Colonic mucosa (tissue), 4 donors: ENCODE results near the gene PPIH. TPM values are rescaled to one million over a fixed set of nuclear protein-coding genes. Genes with fewer than 3 reads are reported as not detected.
A peak's percentile ranks its signal among the peaks of the same experiment; 100 is the strongest.

Source experiments
- DNase-seq: peaks from one replicate; pipeline ENCODE4 v3.0.0-alpha.2; 2020
- H3K27ac ChIP-seq: fragments of 200-600 bp; one replicate; pipeline ENCODE4 v1.8.0; 2021
- H3K27me3 ChIP-seq: fragments of 200-600 bp; one replicate; pipeline ENCODE4 v1.8.0; 2021
- H3K36me3 ChIP-seq: fragments of 200-600 bp; one replicate; pipeline ENCODE4 v1.8.0; 2021
- H3K4me1 ChIP-seq: fragments of 200-600 bp; one replicate; pipeline ENCODE4 v1.8.0; 2021; ENCODE audit warnings: mild to moderate bottlenecking
- H3K4me3 ChIP-seq: fragments of 200-600 bp; one replicate; pipeline ENCODE4 v1.8.0; 2021
- H3K9ac ChIP-seq, 2 donors: one replicate each; pipeline ENCODE4 v1.7.0; 2013; ENCODE audit warnings: control low read depth in 2 of 2, low read depth in 2 of 2, low read length in 2 of 2
- H3K9me3 ChIP-seq: fragments of 200-600 bp; one replicate; pipeline ENCODE4 v1.8.0; 2021
- CTCF ChIP-seq: fragments of 200-600 bp; IDR thresholded peaks from one replicate; pipeline ENCODE4 v1.8.0; 2022; ENCODE audit warnings: antibody characterized with exemption, mild to moderate bottlenecking
- intact Hi-C: fragments of 100-400 bp; cut with DNase I; formaldehyde crosslinking; loops from one replicate; pipeline ENCODE4 v1.14.1; 2022
- total RNA-seq, 2 donors: library from RNA; stranded (reverse); fragmentation: NEBNext Ultra II Directional in 1 of 2; extraction: Animal tissue kit (Norgen Biotek cat#: 25700) in 1 of 2; gene quantifications; one replicate each; pipeline ENCODE4 v1.2.1, GENCODE V29; 2021
- donor health status: healthy.
- donor health status: DM: no; HTN: no; CAD: no.
- donor health status: DM: no; HTN: no; CAD: no.

The PPIH gene
- total RNA-seq, 2 donors from 2014 or later, result 35.0 to 70.8 TPM

GRCh38 chr1:42691157-42691498, 32.9 kb downstream of the PPIH start:
- H3K4me3 ChIP-seq, result no peak overlapping the region
- intact Hi-C loops, result no loop called here
- no peak overlapping the region for H3K9ac ChIP-seq
- no peaks in the 10 kb centered on the region for H3K27me3 ChIP-seq
- H3K9me3 ChIP-seq, result no peaks in the 10 kb centered on the region
- no peak for DNase-seq
- peak overlapping the region; percentile 84 for H3K27ac ChIP-seq
- no peaks in the 10 kb centered on the region for H3K36me3 ChIP-seq
- peaks cover 25% of the 10 kb centered on the region for H3K4me1 ChIP-seq
- no peak for TF ChIP-seq CTCF

- peak overlapping the region in 1 of 2 donors; percentile 66 for H3K9ac ChIP-seq
- peaks cover 16% of the 10 kb centered on the region for H3K4me1 ChIP-seq
- no peak for TF ChIP-seq CTCF
- H3K9me3 ChIP-seq, result no peaks in the 10 kb centered on the region
- peak overlapping the region; percentile 84 for H3K27ac ChIP-seq
- no peaks in the 10 kb centered on the region for H3K27me3 ChIP-seq
- H3K4me3 ChIP-seq, result no peak overlapping the region
- peak; percentile 64 for DNase-seq
- intact Hi-C loops, result no loop called here
- peaks cover 6% of the 10 kb centered on the region for H3K36me3 ChIP-seq
These were observed 34.2 kb downstream of the PPIH start for GRCh38 chr1:42692461-42692860.

DNA sequence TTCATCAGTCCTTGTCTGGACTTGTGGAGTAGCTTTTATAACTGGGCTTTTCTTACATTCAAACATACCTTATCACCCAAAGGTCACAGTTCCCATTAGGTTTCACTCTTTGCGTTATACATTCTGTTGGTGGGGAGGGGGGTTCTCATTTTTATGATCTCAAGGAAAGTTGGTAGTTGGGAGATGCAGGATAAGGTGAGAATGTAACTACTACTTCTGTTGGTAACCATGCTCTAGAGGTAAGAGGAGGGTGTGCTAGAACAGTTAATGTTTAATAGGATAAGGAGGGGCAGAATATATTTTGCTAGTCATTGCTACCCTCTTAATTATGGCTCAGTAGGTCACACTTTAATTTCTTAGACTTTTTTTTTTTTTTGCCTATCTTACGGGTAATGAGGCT, 34.7 kb downstream of the PPIH start:
- peak overlapping the region; percentile 84 for H3K27ac ChIP-seq
- H3K9ac ChIP-seq, result peak overlapping the region in 1 of 2 donors; percentile 66
- H3K4me1 ChIP-seq, result peaks cover 16% of the 10 kb centered on the region
- no peak overlapping the region for H3K4me3 ChIP-seq
- H3K27me3 ChIP-seq, result no peaks in the 10 kb centered on the region
- intact Hi-C loops, result no loop called here
- TF ChIP-seq CTCF, result no peak
- no peaks in the 10 kb centered on the region for H3K9me3 ChIP-seq
- H3K36me3 ChIP-seq, result peaks cover 6% of the 10 kb centered on the region
- DNase-seq, result no peak

DNA sequence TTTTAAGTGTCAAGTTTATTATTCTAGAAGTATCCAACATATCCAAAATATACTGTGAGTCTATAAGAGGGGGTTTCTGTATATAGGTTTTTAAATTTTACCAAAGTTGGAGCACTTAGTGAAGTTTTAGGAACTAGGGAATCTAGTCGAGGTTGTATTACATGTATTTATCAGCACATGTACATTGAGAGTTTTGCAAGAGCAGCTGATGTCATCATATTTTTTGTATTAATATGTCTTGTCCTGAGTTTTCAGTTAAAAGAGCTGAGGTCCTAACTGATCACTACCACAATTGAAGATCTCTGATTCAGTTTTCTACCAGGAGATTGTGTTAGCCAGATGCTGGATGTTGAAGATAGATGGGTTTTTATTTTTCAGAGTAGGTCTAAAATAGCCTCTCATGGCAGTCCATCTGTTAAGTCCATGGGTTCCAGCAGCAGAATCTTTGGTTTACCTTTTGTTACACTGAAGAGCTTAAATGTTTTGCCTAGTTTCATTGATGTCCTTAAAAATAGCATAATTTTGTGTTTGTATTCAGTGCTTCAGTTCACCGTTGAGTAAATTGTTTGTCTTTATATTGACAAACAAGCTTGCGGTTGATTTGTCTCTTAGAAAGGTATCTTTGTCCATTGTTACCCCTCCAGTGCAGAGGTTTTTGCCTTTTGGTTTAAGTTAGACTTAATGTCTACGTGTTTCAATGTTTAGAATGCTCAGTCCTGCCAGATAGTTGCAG, 40.0 kb downstream of the PPIH start:
- H3K4me1 ChIP-seq, result no peaks in the 10 kb centered on the region
- H3K27me3 ChIP-seq, result no peaks in the 10 kb centered on the region
- peaks cover 32% of the 10 kb centered on the region for H3K36me3 ChIP-seq
- no peak for TF ChIP-seq CTCF
- no peak overlapping the region for H3K9ac ChIP-seq
- no peak overlapping the region for H3K4me3 ChIP-seq
- DNase-seq, result no peak
- no peaks in the 10 kb centered on the region for H3K9me3 ChIP-seq
- intact Hi-C loops, result no loop called here
- H3K27ac ChIP-seq, result no peak overlapping the region

GRCh38 chr1:42700006-42700405, 41.8 kb downstream of the PPIH start:
- H3K4me1 ChIP-seq, result no peaks in the 10 kb centered on the region
- no peak for DNase-seq
- no peak overlapping the region for H3K4me3 ChIP-seq
- H3K9me3 ChIP-seq, result no peaks in the 10 kb centered on the region
- H3K27ac ChIP-seq, result no peak overlapping the region
- H3K9ac ChIP-seq, result no peak overlapping the region
- no peak for TF ChIP-seq CTCF
- H3K36me3 ChIP-seq, result peaks cover 33% of the 10 kb centered on the region
- intact Hi-C loops, result no loop called here
- no peaks in the 10 kb centered on the region for H3K27me3 ChIP-seq
